Hippocampal formation (tissue), 2 donors: ENCODE data around the gene C20orf96.

Experiments
- DNase-seq, 2 donors: peaks; one replicate each; lab custom pipeline; 2025; lab: John Stamatoyannopoulos, UW

The C20orf96 gene

DNA sequence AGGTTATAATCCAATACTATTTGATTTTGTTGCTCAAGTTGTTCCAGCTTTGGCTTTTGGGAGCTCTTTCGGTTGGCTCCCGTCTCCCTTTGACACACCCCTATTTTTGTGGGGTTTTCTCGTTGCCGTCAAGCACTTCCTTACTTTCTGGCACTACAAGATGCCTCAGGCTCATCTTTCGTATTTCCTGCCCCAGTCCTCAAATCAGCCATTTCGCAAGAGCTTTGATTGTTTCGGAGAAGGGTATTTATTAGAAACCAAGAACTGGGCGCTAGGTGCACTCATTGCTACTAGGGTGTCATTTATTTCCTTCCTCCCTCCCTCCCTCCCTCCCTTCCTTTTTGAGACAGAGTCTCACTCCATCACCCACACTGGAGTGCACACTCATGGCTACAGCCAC, 21.5 kb upstream of the C20orf96 start:
- DNase-seq: no peak

DNA sequence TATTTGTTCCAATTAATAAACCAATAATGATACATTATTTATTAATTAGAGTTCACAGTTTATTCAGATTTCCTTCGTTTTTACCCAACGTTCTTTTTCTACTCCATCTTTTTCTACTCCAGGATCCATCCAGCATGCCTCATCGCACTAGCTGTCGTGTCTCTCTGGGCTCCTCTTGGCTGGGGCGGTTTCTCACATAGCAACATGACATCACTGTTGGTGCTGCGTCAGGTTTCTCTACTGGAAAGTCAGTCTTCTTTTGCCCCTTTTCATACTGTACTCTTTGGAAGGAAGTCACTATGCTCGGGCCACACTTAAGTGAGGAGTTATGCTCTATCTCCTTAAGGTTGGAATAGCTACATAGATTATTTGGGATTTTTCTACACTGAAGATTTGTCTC, 21.1 kb upstream of the C20orf96 start:
- DNase-seq: no peak

DNA sequence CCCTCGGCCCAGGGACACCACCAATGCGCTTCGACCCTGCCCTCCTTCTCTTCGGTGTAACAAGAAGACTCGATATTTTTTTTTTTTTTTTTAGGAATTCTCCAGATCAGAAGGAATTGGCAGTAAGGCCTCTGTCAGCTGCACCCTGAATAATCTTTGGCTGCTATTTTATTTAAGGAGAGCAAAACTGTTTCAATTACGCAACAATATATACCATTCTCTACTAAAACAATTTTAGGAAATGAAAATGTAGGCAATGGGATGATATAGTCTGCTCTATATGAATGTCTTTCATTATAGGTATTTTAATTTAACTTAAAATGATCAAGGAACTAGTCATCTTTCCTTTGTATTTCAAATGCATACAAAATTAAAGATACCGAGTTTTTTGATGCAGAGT, 20.1 kb upstream of the C20orf96 start:
- no peak for DNase-seq

DNA sequence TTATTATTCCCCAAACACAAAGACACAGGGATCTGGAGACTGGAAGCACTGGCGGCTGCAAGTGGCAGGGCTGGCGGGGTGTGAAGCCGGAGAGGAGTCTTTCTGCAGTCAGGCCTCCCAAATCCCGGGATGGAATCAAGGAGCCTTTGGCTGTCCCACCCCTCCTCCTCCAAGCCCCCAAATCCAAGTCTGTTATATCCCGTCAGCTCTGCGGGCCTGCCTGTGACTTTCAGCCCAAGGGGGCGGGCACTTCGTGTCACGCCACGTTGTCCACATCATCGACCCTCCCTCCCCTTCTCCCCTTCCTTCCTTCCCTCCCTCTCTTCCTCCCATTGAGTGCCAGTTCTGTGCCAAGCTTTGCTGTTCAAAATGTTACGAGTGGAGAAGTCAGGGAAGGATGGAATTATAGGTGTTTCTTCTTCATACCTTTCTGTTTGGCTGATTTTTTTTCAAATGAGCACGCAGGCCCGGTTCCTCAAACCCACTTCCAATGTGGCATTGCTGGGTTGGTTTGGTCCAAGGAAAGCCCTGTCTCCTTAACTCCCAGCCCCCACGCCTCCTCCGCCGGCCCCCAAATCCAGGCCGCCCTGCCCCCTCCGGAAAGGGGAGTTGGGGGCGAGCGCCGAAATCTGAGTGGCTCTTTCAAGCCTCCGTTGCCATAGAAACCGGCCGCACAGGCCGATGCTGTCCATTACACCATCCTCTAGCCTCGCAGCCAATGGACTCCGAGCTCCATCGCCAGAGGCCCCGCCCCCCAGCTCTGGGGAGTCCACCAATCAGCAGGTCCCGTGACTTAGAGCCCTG, 19.5 kb upstream of the C20orf96 start:
- peak; percentile 98 to 99 for DNase-seq

DNA sequence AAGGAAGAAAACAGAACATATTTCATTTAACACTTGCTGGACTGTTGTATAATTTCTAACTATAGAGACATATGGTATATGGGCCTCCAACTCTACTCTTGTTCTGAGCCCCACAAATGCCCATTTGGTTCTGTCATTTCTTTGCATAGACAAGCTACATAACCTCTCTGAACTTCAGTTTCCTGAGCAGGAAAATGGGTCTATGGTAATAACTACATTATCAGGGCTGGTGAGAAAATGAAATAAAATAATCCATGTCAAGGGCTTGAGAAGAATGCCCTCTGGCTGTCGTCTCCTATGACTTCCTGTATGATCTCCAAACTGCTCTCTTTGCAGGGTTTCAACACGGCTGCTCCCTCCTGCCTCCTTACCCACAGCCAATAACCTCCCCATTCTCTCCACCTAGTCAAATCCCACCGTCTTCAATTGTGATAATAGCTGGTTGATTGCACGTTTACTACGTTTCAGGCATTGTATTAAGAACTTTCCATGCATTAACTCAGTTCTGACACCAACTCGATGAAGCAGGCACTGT, 18.8 kb upstream of the C20orf96 start:
- DNase-seq: no peak

DNA sequence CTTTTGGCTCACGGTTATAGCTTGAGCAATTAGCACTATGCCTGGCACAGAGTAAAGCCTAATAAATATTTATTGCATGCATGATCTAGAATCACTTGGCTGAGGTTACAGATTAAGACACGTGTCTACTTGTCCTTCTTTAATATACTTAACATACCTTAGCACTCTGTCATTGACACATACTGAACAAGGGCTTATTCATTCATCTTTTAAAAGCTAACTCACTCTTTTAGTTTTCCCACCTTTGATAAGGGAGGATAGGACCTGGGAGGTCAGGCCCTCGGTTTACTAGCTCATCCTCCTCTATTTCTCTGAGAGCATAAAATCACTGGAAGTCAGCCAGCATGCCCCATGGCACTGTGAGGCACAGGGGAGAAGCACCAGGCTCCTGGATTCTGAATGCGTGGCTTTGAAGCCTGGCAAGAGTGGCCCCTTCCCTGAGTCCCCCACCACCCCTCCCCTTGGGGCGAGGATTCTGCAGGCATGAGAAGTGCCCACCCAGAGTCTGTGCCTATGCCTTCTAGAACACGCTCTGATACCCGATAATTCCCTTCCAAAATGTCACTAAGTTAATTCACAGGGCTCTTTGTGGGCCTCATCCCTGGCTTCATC, 18.0 kb upstream of the C20orf96 start:
- DNase-seq: no peak

DNA sequence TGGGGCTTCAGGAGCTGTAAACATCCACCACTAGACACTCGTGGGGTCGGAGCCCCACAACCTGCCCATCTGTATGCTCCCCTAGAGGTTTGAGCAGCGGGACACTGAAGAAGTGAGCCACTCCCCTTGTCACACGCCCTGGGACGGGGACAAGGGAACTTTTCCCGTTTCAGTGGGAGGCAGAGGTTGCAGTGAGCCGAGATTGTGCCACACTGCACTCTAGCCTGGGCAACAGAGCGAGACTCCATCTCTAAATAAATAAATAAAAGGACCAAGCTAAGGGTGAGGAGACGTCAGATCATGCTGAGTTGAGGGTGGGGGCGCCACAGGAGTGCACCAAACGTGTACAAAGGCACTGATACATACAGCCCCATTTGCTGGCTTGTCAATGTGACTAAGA, 15.2 kb upstream of the C20orf96 start:
- no peak for DNase-seq

DNA sequence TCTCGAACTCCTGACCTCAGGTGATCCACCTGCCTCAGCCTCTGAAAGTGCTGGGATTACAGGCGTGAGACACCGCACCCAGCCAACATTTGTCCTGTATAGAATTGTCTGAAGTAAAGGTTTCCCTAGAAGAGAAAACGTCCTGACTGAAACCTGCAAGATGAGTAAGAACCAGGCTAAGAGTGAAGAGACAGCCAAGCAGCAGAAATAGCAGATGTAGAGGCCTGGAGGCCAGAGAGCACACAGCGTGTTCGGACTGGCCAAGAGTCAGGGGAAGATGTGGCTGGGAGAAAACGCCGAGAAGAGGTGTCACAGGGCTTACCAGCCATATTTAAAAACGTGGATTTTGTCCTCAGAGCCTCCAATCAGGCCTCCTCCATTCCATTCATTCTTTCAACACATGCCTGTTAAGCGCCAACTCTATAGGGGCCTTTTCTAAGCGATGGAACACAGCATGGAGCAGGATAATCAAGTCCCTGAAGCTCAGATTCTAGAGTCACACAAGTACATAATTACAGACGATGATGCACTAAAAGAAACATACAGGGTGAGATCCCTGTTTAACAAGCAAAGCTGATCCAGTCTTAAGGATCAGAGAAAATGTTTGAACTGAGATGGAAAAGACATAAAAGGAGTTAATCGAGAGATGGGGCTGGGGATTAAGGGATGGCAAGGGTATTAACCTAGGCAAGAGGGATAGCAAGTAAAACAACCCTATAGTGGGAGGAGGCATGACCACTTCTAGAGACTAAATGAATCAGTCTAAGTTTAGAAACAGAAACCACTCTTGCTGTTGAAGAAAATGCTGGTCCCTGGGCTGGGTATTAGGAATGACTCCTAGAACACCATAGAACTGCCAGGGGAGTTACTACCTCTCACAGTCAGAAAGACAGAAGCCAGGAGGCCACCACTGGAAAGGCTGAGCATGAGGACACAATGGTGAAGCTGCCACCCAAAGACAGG, 11.6 kb upstream of the C20orf96 start:
- no peak for DNase-seq

DNA sequence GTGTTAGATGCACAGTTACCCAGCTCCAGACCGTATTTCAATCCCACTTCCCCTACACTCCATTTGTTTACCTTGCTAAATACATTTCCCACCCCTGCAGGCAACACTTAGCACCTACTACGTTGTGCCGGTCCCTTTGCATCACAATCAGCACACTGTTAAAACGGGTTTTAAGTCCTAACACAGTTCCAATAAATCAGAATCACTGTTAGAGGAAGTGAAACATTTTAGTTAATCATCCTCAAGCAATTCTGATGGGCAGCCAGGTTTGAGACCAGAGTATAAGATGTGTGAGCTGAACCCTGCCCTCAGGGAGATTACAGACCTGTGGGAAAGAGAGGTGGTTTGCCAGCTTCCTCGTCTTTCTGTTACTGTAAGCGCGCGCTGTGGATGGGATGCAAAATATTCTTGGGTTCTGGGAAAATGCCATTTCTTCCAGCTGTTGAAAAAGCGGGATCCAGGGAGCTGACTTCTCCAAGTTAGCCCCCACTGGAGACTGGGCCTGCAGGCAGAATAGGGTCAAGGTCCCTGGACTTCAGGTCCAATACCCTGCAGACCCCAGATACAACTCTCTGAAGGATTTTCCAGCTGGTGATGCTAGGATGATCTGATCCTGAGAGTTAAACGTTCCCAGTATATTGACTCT, 9.9 kb upstream of the C20orf96 start:
- DNase-seq: no peak

DNA sequence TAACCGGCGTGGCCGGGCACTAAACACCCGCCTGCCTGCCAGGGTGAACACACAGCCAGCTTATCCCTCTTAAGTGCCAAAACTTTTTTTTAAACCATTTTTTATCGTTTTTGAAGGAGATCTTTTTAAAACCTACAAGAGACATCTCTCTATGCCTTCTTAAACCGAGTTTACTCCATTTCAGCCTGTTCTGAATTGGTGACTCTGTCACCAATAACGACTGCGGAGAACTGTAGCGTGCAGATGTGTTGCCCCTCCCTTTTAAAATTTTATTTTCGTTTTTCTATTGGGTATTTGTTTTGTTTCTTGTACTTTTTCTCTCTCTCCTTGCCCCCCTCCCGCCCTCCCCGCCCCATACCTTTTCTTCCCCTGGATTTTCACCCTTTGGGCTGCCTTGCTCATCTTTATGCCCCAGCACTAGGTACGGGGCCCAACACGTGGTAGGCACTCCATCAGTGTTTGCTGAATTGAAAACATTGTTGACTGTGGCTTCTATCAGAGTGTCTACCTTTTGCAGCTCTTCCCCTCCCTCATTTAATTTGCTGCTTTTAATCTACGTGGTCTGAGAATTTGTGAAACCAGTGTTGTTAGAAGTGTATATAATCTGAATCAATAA, 8.3 kb upstream of the C20orf96 start:
- DNase-seq: no peak

DNA sequence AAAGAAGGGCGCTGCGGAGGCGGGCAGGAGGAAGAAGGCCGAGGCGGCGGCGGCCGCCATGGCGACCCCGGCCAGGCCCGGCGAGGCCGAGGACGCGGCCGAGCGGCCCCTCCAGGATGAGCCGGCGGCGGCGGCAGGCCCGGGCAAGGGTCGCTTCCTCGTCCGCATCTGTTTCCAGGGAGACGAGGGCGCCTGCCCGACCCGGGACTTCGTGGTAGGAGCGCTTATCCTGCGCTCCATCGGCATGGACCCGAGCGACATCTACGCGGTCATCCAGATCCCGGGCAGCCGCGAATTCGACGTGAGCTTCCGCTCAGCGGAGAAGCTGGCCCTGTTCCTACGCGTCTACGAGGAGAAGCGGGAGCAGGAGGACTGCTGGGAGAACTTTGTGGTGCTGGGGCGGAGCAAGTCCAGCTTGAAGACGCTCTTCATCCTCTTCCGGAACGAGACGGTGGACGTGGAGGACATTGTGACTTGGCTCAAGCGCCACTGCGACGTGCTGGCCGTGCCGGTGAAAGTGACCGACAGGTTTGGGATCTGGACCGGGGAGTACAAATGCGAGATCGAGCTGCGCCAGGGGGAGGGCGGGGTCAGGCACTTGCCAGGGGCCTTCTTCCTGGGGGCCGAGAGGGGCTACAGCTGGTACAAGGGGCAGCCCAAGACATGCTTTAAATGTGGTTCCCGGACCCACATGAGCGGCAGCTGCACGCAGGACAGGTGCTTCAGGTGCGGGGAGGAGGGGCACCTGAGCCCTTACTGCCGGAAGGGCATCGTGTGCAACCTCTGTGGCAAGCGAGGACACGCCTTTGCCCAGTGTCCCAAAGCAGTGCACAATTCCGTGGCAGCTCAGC, 7.6 kb upstream of the C20orf96 start:
- DNase-seq: peak; percentile 44 to 46

DNA sequence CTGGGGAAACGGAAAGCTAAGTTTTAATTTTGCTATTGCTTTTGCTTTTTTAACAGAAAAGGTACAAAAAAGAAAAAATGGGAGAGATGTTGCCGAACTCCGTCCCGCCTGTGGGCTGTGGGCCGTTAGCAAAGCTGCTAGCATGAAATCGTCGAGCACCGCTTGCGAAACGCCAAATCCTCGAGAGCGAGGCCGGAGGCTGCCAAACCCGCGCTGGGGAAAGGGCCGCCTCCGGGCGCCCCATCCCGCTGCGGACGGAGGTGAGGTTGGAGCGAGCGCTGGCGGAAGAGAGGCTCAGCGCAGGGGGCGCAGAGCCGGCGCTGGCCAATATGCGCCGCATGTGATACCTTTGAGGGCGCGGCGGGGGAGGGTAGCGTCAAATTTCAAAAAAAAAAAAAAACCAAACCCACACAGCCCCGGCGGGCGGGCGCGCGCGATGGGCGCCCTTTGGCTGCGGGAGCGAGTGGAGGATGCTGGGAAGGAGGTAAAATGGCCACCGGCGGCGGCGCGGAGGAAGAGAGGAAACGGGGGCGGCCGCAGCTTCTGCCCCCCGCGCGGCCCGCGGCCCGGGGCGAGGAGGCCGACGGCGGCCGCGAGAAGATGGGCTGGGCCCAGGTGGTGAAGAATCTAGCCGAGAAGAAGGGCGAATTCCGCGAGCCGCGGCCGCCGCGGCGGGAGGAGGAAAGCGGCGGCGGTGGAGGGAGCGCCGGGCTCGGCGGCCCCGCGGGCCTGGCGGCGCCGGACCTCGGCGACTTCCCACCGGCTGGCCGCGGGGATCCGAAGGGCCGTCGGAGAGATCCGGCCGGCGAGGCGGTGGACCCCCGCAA, 6.8 kb upstream of the C20orf96 start, which contains the start of gene ZCCHC3:
Gene ZCCHC3 (plus strand): TSS at position 473 of the 827 bp plus-strand sequence. CDS start 17 bp downstream, at position 490.
- peak; percentile 65 to 82 for DNase-seq

DNA sequence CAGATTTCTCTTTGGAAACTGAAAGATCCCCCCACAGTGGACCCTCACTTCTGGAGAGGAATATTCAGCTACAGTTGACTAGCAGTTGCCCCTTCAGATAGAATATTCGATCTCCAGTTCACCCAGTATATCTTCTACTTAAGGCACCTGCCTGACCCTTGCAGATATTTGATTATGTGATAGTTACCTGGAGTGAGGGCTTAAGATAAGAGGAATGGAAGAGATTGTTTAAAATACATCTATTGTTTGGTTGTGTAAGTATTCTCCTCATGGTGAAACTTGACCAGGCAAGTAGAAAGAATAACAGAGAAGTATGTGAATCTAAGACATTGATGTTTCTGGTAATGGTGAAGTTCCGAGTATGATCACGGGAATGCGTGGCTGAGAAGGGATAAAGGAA, 5.3 kb upstream of the C20orf96 start:
- no peak for DNase-seq

DNA sequence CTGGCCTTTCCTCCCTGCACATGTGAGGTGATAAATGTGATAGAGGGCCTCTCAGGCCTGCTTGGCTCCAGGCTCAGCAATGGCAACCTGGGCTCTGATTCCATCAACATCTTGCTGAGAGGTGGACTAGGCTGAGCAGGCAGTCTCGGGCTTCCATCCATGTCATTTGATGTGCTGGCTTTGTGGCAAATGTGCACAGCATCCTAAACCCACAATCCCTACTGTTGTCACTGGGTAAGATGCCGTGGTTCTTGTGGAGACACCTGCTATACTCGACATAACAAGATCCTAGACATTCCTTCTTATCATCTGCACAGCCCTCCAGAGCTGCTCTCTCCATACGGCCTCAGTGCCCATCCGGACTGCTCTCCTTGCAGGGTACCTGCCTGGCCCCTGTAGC, 4.1 kb upstream of the C20orf96 start:
- no peak for DNase-seq

DNA sequence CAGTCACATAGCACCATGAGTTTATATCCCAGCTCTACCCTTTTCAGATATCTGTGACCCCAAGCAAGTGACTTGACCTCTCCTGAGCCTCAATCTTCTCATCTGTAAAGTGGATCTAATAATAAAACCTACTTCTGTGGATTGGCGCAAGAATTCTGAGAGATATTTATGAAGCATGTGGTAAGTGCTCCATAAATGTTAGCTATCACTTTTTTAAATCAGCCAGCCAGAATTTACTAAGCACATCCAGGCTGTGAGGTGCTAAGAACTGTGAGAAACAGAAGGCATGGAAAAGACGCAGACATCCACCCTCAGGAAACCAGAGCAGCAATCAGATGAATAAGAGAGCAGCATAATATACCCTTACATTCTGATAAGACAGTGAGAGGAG, 862 bp downstream of the C20orf96 start:
- DNase-seq: peak in 1 of 2 donors; percentile 8

DNA sequence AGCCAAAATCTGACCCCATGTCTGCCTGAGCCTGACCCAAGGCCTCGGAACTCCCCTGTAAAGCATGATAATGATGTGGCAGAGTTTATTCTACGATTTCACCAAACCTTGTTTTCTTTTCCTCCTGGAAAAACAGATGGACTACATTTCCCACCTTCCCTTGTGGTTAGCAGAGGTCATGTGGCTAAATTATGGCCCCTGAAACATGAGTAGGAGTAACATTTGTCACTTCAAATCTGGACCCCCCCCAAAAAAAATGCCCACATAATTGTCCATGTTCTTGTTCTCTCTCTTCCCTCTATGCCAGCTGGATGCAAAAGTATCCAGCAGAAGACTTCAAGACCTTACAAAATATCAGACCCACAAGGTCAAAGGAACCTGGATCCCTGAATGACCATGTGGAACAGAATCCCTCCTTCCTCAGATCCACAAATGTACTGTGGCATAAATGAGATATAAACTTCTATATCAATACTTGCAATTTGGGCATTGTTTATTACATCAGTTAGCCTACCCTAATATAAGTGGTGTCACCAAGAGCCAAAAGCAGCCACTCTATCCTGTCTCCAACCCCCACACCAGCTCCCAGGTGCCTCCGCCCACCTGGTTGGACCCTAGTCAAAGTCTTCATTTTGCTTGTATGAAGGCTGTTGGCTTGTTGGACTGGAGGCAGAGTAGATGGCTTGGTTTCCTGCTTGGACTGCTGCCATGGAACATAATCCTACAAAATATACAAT, 1.4 kb downstream of the C20orf96 start:
- DNase-seq: no peak

DNA sequence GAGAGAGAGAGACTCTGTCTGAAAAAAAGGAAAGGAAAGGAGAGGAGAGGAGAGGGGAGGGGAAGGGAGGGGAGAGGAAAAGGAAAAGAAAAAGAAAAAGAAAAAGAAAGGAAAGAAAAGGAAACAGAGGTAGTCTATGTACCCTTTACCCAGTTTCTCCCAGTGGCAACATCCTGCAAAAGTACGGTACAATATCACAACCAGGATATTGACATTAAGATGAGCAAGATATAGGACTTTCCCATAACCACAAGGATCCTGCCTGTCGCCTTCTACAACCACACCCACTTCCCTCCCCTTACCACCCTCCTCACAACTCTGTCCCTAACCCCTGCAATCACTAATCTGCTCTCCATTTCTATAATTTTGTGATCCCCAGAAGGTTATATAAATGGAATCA, 4.0 kb downstream of the C20orf96 start:
- DNase-seq: no peak

DNA sequence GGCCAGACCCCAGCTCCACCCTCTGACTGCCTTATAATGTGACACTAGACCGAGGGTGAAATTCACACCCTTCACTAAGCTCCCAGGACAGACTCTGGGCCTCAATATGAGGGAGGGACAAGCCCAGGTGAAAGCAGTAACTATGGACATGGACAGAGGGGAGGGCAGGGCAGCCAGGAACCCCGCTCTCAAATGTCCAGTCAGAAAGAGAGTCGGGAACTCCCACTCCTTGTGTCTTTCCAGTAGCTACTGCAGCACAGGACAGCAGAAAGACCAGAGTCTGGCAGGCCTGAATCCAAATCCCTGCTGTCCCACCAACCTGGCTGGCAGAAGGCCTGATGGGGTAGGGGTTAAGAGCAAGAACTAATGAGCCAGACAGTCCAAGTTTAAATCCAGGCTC, 6.4 kb downstream of the C20orf96 start:
- no peak for DNase-seq
